Skeletal muscle tissue (tissue), 4 donors: Measurements from ENCODE around the gene ST14. TPM values are rescaled to one million over a fixed set of nuclear protein-coding genes. Genes with fewer than 3 reads are reported as not detected.
"Not testable (repeated sequence)": the region's sequence is repeated elsewhere in the genome, so short reads cannot be mapped to it uniquely, and the experiment has no call there.

Source experiments
- H3K27ac ChIP-seq: one replicate; pipeline ENCODE4 v1.7.0; 2013; ENCODE audit warnings: mild to moderate bottlenecking, low read depth, low read length, inconsistent platforms
- H3K27me3 ChIP-seq, 3 donors: one replicate each; pipeline ENCODE4 v1.7.0; 2013; ENCODE audit warnings: low read length in 3 of 3; ENCODE audit not compliant: control insufficient read depth in 3 of 3, insufficient read depth in 3 of 3
- H3K36me3 ChIP-seq, 3 donors: one replicate each; pipeline ENCODE4 v1.7.0; 2013; ENCODE audit warnings: low read length in 3 of 3; ENCODE audit not compliant: control insufficient read depth in 3 of 3, insufficient read depth in 3 of 3
- H3K4me1 ChIP-seq, 3 donors: one replicate each; pipeline ENCODE4 v1.7.0; 2013; ENCODE audit warnings: low read length in 3 of 3, mild to moderate bottlenecking in 3 of 3; ENCODE audit not compliant: control insufficient read depth in 3 of 3, insufficient read depth in 3 of 3
- H3K4me3 ChIP-seq, 3 donors: one replicate each; pipeline ENCODE4 v1.7.0; 2013; ENCODE audit warnings: low read length in 3 of 3
- H3K9ac ChIP-seq, 3 donors: one replicate each; pipeline ENCODE4 v1.7.0; 2013; ENCODE audit warnings: low read length in 3 of 3, mild to moderate bottlenecking in 3 of 3, moderate library complexity in 2 of 3, low read depth in 1 of 3
- H3K9me3 ChIP-seq, 3 donors: one replicate each; pipeline ENCODE4 v1.7.0; 2013; ENCODE audit warnings: low read length in 3 of 3; ENCODE audit not compliant: control insufficient read depth in 3 of 3
- total RNA-seq: library from RNA; depleted of rRNA; stranded (reverse); fragments of >200 nt; gene quantifications from one replicate; pipeline ENCODE4 v1.2.3, GENCODE V29; 2014
- donor health status: Osteomylitis.

The ST14 gene
- total RNA-seq, 1 donor from 2014 or later: 0.52 TPM

GRCh38 chr11:130192845-130193267 is 33.3 kb downstream of the ST14 start:
- Histone ChIP-seq H3K4me3 (no peak overlapping the region), H3K36me3 (no peaks in the 10 kb centered on the region)

GRCh38 chr11:130193551-130193950 is 34.0 kb downstream of the ST14 start:
- H3K9me3 ChIP-seq: not testable (repeated sequence)

More at GRCh38 chr11:130192845-130193267, 33.3 kb downstream of the ST14 start:
- no peaks in the 10 kb centered on the region for H3K4me1 ChIP-seq
- H3K9me3 ChIP-seq: no peaks in the 10 kb centered on the region
- no peak overlapping the region for H3K9ac ChIP-seq
- no peak overlapping the region for H3K27ac ChIP-seq
- H3K27me3 ChIP-seq: no peaks in the 10 kb centered on the region

GRCh38 chr11:130194241-130195023 is 34.9 kb downstream of the ST14 start:
- H3K27ac ChIP-seq: no peak overlapping the region
- H3K9me3 ChIP-seq: no peaks in the 10 kb centered on the region
- no peaks in the 10 kb centered on the region for H3K27me3 ChIP-seq
- no peak overlapping the region for H3K9ac ChIP-seq
- no peaks in the 10 kb centered on the region for H3K36me3 ChIP-seq
- H3K4me3 ChIP-seq: no peak overlapping the region
- H3K4me1 ChIP-seq: no peaks in the 10 kb centered on the region

More at GRCh38 chr11:130193551-130193950, 34.0 kb downstream of the ST14 start:
- H3K36me3 ChIP-seq, H3K9ac ChIP-seq, H3K27me3 ChIP-seq, H3K4me1 ChIP-seq, H3K27ac ChIP-seq, H3K4me3 ChIP-seq: not testable (repeated sequence)

- no peak overlapping the region for H3K27ac ChIP-seq
- H3K4me3 ChIP-seq: no peak overlapping the region
- peaks cover 0 to 3% (median 0%) of the 10 kb centered on the region in 3 donors for H3K27me3 ChIP-seq
These were observed 37.9 kb downstream of the ST14 start for GRCh38 chr11:130197386-130198035.

GRCh38 chr11:130198292-130198691 is 38.7 kb downstream of the ST14 start:
- Histone ChIP-seq H3K4me1 (no peaks in the 10 kb centered on the region), H3K27me3 (peaks cover 0 to 3% (median 0%) of the 10 kb centered on the region in 3 donors), H3K36me3 (no peaks in the 10 kb centered on the region), H3K27ac (no peak overlapping the region), H3K9me3 (no peaks in the 10 kb centered on the region), H3K4me3 (no peak overlapping the region), H3K9ac (no peak overlapping the region)

More at GRCh38 chr11:130197386-130198035, 37.9 kb downstream of the ST14 start:
- no peak overlapping the region for H3K9ac ChIP-seq
- no peaks in the 10 kb centered on the region for H3K4me1 ChIP-seq
- H3K9me3 ChIP-seq: no peaks in the 10 kb centered on the region
- no peaks in the 10 kb centered on the region for H3K36me3 ChIP-seq

- Histone ChIP-seq H3K27me3 (peaks cover 0 to 3% (median 0%) of the 10 kb centered on the region in 3 donors), H3K27ac (no peak overlapping the region), H3K4me1 (no peaks in the 10 kb centered on the region), H3K9ac (no peak overlapping the region), H3K4me3 (no peak overlapping the region), H3K9me3 (no peaks in the 10 kb centered on the region), H3K36me3 (no peaks in the 10 kb centered on the region)
These were observed 39.4 kb downstream of the ST14 start for GRCh38 chr11:130198964-130199363.

GRCh38 chr11:130199792-130200191 is 40.2 kb downstream of the ST14 start:
- Histone ChIP-seq H3K9ac (no peak overlapping the region), H3K4me1 (no peaks in the 10 kb centered on the region), H3K27me3 (peaks cover 0 to 3% (median 0%) of the 10 kb centered on the region in 3 donors), H3K4me3 (no peak overlapping the region), H3K9me3 (no peaks in the 10 kb centered on the region), H3K27ac (no peak overlapping the region), H3K36me3 (no peaks in the 10 kb centered on the region)

GRCh38 chr11:130201026-130201425 is 41.4 kb downstream of the ST14 start:
- Histone ChIP-seq H3K27me3 (peaks cover 0 to 3% (median 0%) of the 10 kb centered on the region in 3 donors), H3K4me1 (no peaks in the 10 kb centered on the region), H3K4me3 (no peak overlapping the region), H3K9me3 (no peaks in the 10 kb centered on the region), H3K9ac (no peak overlapping the region), H3K27ac (no peak overlapping the region), H3K36me3 (no peaks in the 10 kb centered on the region)

GRCh38 chr11:130202009-130202817 is 42.6 kb downstream of the ST14 start:
- no peaks in the 10 kb centered on the region for H3K36me3 ChIP-seq
- H3K27me3 ChIP-seq: peaks cover 0 to 3% (median 0%) of the 10 kb centered on the region in 3 donors
- no peak overlapping the region for H3K9ac ChIP-seq
- H3K9me3 ChIP-seq: no peaks in the 10 kb centered on the region
- H3K4me1 ChIP-seq: no peaks in the 10 kb centered on the region
- no peak overlapping the region for H3K27ac ChIP-seq
- no peak overlapping the region for H3K4me3 ChIP-seq
